GM12878 (cell line): Measurements from ENCODE around the gene KLHL18. TPM values are rescaled to one million over a fixed set of nuclear protein-coding genes. Genes with fewer than 3 reads are reported as not detected.

Source experiments
- ATAC-seq: fragments of 200-7000 bp; cut with Tn5 transposase; 3 replicates; pipeline ENCODE4 v1.9.1; 2020; ENCODE audit warnings: mild to moderate bottlenecking, moderate library complexity
- BruUV-seq: library from RNA; stranded (reverse); fragments of 400-500 nt; replicated peaks from 2 replicates; lab custom pipeline; 2021; lab: Mats Ljungman, UMichigan
- CTCF ChIA-PET: fragments of 300-600 bp; sonication (Branson Sonifier 250); formaldehyde crosslinking; extraction: SDS; loops from one replicate; lab custom pipeline; 2021; ENCODE audit warnings: inconsistent platforms; lab: Yijun Ruan, JAX
- POLR2A ChIA-PET: fragments of 350-600 bp; formaldehyde crosslinking; extraction: SDS; loops from one replicate; lab custom pipeline; 2021; ENCODE audit warnings: inconsistent platforms; lab: Charles Lee
- RAD21 ChIA-PET: fragments of 300-600 bp; sonication (Branson Sonifier 250); formaldehyde crosslinking; loops from one replicate; lab custom pipeline; 2023; ENCODE audit warnings: antibody characterized with exemption; ENCODE audit not compliant: unreplicated experiment; lab: Charles Lee
- SMC1A ChIA-PET: fragments of 300-600 bp; sonication (Branson Sonifier 250); formaldehyde crosslinking; loops from one replicate; lab custom pipeline; 2023; ENCODE audit not compliant: unreplicated experiment, uncharacterized antibody; lab: Charles Lee
- DNase-seq: peaks from one replicate; pipeline ENCODE4 v3.0.0-alpha.2; 2011; ENCODE audit warnings: low read depth, low spot score
- FAIRE-seq: peaks from 3 replicates; lab custom pipeline; 2011; peaks lifted over from hg19 to GRCh38; lab: Jason Lieb, UNC
- H2AFZ ChIP-seq: 2 replicates; pipeline ENCODE4 v1.6.0; 2011; ENCODE audit warnings: low read depth, low read length, control low read depth; ENCODE audit not compliant: control insufficient read depth
- H3K27ac ChIP-seq: 2 replicates; pipeline ENCODE4 v1.5.1; 2011; ENCODE audit warnings: control low read depth; ENCODE audit not compliant: control insufficient read depth, insufficient read depth
- H3K27me3 ChIP-seq, 2 experiments: replicated peaks in 1 of 2; 2 replicates each; pipeline versions ENCODE4 v1.6.0 to v1.6.1; 2011; ENCODE audit warnings: low read length in 1 of 2; ENCODE audit not compliant: control insufficient read depth in 2 of 2, insufficient read depth in 2 of 2
- H3K36me3 ChIP-seq, 2 experiments: 2 replicates each; pipeline ENCODE4 v1.5.1; 2011; ENCODE audit warnings: low read length in 1 of 2; ENCODE audit not compliant: control insufficient read depth in 2 of 2, insufficient read depth in 2 of 2
- H3K4me1 ChIP-seq: 2 replicates; pipeline ENCODE4 v1.6.1; 2011; ENCODE audit warnings: mild to moderate bottlenecking, low read length, moderate library complexity, mixed read lengths; ENCODE audit not compliant: control insufficient read depth, insufficient read depth
- H3K4me2 ChIP-seq: 2 replicates; pipeline ENCODE4 v1.6.0; 2011; ENCODE audit warnings: control low read depth; ENCODE audit not compliant: control insufficient read depth, insufficient read depth
- H3K4me3 ChIP-seq: fragments of 200-600 bp; sonication (generic); 2 replicates; pipeline ENCODE4 v1.5.1; 2016
- H3K79me2 ChIP-seq: 2 replicates; pipeline ENCODE4 v1.6.0; 2011; ENCODE audit warnings: low read length; ENCODE audit not compliant: control insufficient read depth, insufficient read depth
- H3K9ac ChIP-seq: 2 replicates; pipeline ENCODE4 v1.8.0; 2011; ENCODE audit warnings: low read length, control low read depth, mixed read lengths; ENCODE audit not compliant: control insufficient read depth, insufficient read depth
- H3K9me3 ChIP-seq: replicated peaks from 3 replicates; pipeline ENCODE4 v1.5.1; 2011; ENCODE audit warnings: mild to moderate bottlenecking, low read length; ENCODE audit not compliant: control insufficient read depth, insufficient read depth
- H4K20me1 ChIP-seq: 2 replicates; pipeline ENCODE4 v1.6.0; 2011; ENCODE audit not compliant: control insufficient read depth, insufficient read depth
- ATF2 ChIP-seq: IDR thresholded peaks from 2 replicates; pipeline ENCODE4 v1.6.1; 2012; ENCODE audit warnings: low read length, inconsistent platforms
- KLF5 ChIP-seq: fragments of 450-650 bp; IDR thresholded peaks from 2 replicates; pipeline ENCODE4 v1.6.1; 2014; ENCODE audit warnings: mild to moderate bottlenecking; ENCODE audit not compliant: partially characterized antibody
- NFYA ChIP-seq: IDR thresholded peaks from 2 replicates; pipeline ENCODE4 v1.6.1; 2011; ENCODE audit warnings: low read depth, mild to moderate bottlenecking, low read length, improper control_type of control experiment, borderline replicate concordance
- NR2C2 ChIP-seq: IDR thresholded peaks from 2 replicates; pipeline ENCODE4 v1.6.1; 2011; ENCODE audit warnings: borderline replicate concordance, low read depth; ENCODE audit not compliant: control insufficient read depth, insufficient read length
- RAD21 ChIP-seq: IDR thresholded peaks from 2 replicates; pipeline ENCODE4 v1.6.1; 2011; ENCODE audit warnings: mild to moderate bottlenecking, low read depth, low read length, moderate library complexity; ENCODE audit not compliant: insufficient read depth
- RELB ChIP-seq: fragments of 450-650 bp; IDR thresholded peaks from 2 replicates; pipeline ENCODE4 v1.6.1; 2017; ENCODE audit warnings: low read depth, mild to moderate bottlenecking, moderate library complexity
- RFX5 ChIP-seq: IDR thresholded peaks from 2 replicates; pipeline ENCODE4 v1.6.1; 2011; ENCODE audit warnings: low read depth, low read length, improper control_type of control experiment
- RUNX3 ChIP-seq: IDR thresholded peaks from 2 replicates; pipeline ENCODE4 v1.6.1; 2012; ENCODE audit warnings: low read length, inconsistent platforms
- USF2 ChIP-seq: IDR thresholded peaks from 2 replicates; pipeline ENCODE4 v1.6.1; 2011; ENCODE audit warnings: low read depth, low read length, improper control_type of control experiment, borderline replicate concordance
- YBX1 ChIP-seq: fragments of 450-650 bp; IDR thresholded peaks from 2 replicates; pipeline ENCODE4 v1.6.1; 2016; ENCODE audit warnings: antibody characterized with exemption
- whole genome bisulfite sequencing: methylation state at CpG from one replicate; pipeline ENCODE4 v1.1.6; 2016; ENCODE audit warnings: low lambda C conversion rate; ENCODE audit not compliant: insufficient replicate concordance, insufficient coverage; ENCODE audit errors: missing lambda C conversion rate; 5-methylcytosine and 5-hydroxymethylcytosine counted together
- in situ Hi-C: fragments of 300-500 bp; cut with MboI; formaldehyde crosslinking; loops from 9 replicates; pipeline ENCODE4 v1.14.3; 2018; ENCODE audit warnings: mixed read lengths
- intact Hi-C: fragments of 100-400 bp; cut with micrococcal nuclease; formaldehyde crosslinking; loops from one replicate; pipeline ENCODE4 v1.14.2; 2022; ENCODE audit not compliant: unreplicated experiment
- polyA plus RNA-seq, 11 experiments: library from polyadenylated mRNA; depleted of rRNA in 4 of 11; unstranded in 6 of 11; stranded (reverse) in 5 of 11; fragments of >200 nt; fragmentation: Nextera tagmentation in 4 of 11; fragmentation: Illumina TruSeq in 1 of 11; extraction: Ambion mirVana in 4 of 11; extraction: Trizol in 1 of 11; gene quantifications; 1 replicate in 1 of 11; 2 replicates in 10 of 11; pipeline versions ENCODE4 v1.2.1 to v1.2.3, GENCODE V29; 2011 to 2016; ENCODE audit warnings: inconsistent platforms in 2 of 11, missing spikeins in 2 of 11, low read depth in 1 of 11
- total RNA-seq, 4 experiments: library from RNA; depleted of rRNA in 3 of 4; stranded (reverse); fragments of >200 nt in 3 of 4; fragmentation: Illumina TruSeq in 1 of 4; extraction: Trizol in 1 of 4; gene quantifications; 2 replicates each; pipeline versions ENCODE4 v1.2.1 to v1.2.3, GENCODE V29; 2013 to 2021
- TF ChIP-seq, protein P1 (sequence below): fragments of 450-650 bp; IDR thresholded peaks from 2 replicates; pipeline ENCODE4 v1.6.1; 2017; ENCODE audit warnings: mild to moderate bottlenecking, moderate library complexity
- TF ChIP-seq, protein P2 (sequence below): IDR thresholded peaks from 2 replicates; pipeline ENCODE4 v1.6.1; 2011; ENCODE audit warnings: borderline replicate concordance, low read depth, mild to moderate bottlenecking, moderate library complexity, mixed read lengths, low read length; ENCODE audit not compliant: insufficient read depth; ENCODE audit errors: extremely low read length

The KLHL18 gene
- total and polyA plus RNA-seq, 10 of the 15 experiments (the other 5 are each of a cell fraction or from before 2014, with no cell fraction given), result 24.0 to 69.8 (median 51.7) TPM

- TF ChIP-seq, protein P1, sequence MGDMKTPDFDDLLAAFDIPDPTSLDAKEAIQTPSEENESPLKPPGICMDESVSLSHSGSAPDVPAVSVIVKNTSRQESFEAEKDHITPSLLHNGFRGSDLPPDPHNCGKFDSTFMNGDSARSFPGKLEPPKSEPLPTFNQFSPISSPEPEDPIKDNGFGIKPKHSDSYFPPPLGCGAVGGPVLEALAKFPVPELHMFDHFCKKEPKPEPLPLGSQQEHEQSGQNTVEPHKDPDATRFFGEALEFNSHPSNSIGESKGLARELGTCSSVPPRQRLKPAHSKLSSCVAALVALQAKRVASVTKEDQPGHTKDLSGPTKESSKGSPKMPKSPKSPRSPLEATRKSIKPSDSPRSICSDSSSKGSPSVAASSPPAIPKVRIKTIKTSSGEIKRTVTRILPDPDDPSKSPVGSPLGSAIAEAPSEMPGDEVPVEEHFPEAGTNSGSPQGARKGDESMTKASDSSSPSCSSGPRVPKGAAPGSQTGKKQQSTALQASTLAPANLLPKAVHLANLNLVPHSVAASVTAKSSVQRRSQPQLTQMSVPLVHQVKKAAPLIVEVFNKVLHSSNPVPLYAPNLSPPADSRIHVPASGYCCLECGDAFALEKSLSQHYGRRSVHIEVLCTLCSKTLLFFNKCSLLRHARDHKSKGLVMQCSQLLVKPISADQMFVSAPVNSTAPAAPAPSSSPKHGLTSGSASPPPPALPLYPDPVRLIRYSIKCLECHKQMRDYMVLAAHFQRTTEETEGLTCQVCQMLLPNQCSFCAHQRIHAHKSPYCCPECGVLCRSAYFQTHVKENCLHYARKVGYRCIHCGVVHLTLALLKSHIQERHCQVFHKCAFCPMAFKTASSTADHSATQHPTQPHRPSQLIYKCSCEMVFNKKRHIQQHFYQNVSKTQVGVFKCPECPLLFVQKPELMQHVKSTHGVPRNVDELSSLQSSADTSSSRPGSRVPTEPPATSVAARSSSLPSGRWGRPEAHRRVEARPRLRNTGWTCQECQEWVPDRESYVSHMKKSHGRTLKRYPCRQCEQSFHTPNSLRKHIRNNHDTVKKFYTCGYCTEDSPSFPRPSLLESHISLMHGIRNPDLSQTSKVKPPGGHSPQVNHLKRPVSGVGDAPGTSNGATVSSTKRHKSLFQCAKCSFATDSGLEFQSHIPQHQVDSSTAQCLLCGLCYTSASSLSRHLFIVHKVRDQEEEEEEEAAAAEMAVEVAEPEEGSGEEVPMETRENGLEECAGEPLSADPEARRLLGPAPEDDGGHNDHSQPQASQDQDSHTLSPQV, result no peak
- no peak for TF ChIP-seq YBX1
- TF ChIP-seq RAD21, result 0 out of 2 replicates have a peak, but pooled peaks have one; percentile 9
- TF ChIP-seq USF2, result no peak
- no peak for TF ChIP-seq KLF5
These were observed 8.1 kb upstream of the KLHL18 start (continued) for GRCh38 chr3:47274652-47275051.

- intact Hi-C loops, result no loop called here
- 93% methylated on average over 4 of the region's 4 CpGs for WGBS
- POLR2A ChIA-PET, result interaction anchor here (0.7 kb wide), 2 partner anchors 108 to 349 kb away, joined by 4 to 7 read pairs; no protein-coding TSS in a partner anchor
- ATAC-seq (no peak), DNase-seq (no peak), FAIRE-seq (no peak)
- BruUV-seq, result no TSS peak
- Histone ChIP-seq H2AFZ (no peak overlapping the region), H4K20me1 (no peaks in the 10 kb centered on the region), H3K27ac (no peak overlapping the region), H3K9ac (no peak overlapping the region), H3K36me3 (no peaks in the 10 kb centered on the region), H3K4me2 (no peak overlapping the region), H3K4me3 (no peak overlapping the region), H3K9me3 (no peaks in the 10 kb centered on the region), H3K27me3 (no peaks in the 10 kb centered on the region), H3K4me1 (no peaks in the 10 kb centered on the region), H3K79me2 (no peaks in the 10 kb centered on the region)
- in situ Hi-C loops, result no loop called here
- SMC1A ChIA-PET, result interaction anchor here (1.0 to 2.2 kb wide), 6 partner anchors 10 to 51 kb away, joined by 3 to 10 read pairs (median 4); no protein-coding TSS in a partner anchor
- CTCF ChIA-PET, result interaction anchor here (0.7 to 3.0 kb wide), 2 partner anchors 47 to 49 kb away, joined by 3 to 15 read pairs; no protein-coding TSS in a partner anchor
- RAD21 ChIA-PET, result no interaction called here
- no peak for TF ChIP-seq ATF2
- TF ChIP-seq, protein P2, sequence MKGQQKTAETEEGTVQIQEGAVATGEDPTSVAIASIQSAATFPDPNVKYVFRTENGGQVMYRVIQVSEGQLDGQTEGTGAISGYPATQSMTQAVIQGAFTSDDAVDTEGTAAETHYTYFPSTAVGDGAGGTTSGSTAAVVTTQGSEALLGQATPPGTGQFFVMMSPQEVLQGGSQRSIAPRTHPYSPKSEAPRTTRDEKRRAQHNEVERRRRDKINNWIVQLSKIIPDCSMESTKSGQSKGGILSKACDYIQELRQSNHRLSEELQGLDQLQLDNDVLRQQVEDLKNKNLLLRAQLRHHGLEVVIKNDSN, result no peak
- no peak for TF ChIP-seq RELB
- TF ChIP-seq RUNX3, result no peak
- no peak for TF ChIP-seq NFYA
- no peak for TF ChIP-seq RFX5
- TF ChIP-seq NR2C2, result no peak
These were observed 6.2 kb upstream of the KLHL18 start for GRCh38 chr3:47276558-47276957.
